C4-2B (cell line): Measurements from ENCODE around the gene POM121L12.

Experiments used
- H3K27ac ChIP-seq: fragments of 450-650 bp; 2 replicates; pipeline ENCODE4 v1.5.1; 2017
- ZFX ChIP-seq: fragments of 450-650 bp; IDR thresholded peaks from 2 replicates; pipeline ENCODE4 v1.6.1; 2017
- TF ChIP-seq, protein P1 (sequence below): fragments of 450-650 bp; conservative IDR thresholded peaks from 2 replicates; pipeline ENCODE4 v1.5.1; 2017; ENCODE audit warnings: mild to moderate bottlenecking

The POM121L12 gene

DNA sequence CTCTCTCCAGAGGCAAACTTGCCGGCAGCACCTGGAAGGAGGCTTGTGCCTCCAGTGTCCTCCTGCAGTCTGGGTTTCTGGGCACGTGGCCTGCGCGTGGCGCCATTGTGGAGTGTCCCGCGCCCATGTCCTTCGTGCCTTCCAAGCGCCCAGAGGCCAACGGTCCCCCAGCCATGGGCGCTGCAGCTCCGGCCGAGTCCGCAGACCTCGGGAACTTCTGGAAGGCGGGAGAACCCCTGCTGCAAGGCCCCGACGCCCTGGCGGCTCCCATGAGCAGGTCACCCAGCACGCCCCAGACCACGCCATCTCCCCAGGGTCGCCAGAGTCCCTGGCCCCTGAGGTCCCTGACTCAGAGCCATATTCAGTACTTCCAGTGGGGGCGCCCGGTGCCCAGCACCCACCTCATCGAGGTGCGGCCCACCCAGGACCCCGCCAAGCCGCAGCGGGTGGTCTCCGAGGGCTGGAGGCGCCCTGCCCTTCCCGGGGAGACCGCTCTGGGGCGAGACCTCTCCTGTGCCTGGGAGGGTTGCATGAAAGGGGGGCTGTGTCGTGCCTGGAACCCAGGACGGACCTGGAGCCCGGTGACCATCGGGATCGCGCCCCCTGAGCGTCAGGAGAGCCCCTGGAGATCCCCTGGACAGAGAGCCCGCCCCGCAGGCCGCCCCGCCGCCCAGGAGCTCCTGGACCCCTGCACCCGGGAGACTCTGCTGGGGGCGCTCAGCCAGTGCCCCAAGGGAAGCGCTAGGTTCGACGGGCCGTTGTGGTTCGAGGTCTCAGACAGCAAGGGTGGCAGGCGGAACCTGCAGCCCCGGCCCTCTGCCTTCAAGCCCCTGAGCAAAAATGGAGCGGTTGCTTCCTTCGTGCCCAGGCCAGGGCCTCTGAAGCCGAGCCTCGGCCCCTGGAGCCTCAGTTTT is at the start of gene POM121L12:
Gene POM121L12, plus strand, starts transcription at position 135 of the 914 bp plus-strand sequence. Its CDS starts 39 bp downstream, at position 174.
- TF ChIP-seq ZFX: no peak
- TF ChIP-seq, protein P1, sequence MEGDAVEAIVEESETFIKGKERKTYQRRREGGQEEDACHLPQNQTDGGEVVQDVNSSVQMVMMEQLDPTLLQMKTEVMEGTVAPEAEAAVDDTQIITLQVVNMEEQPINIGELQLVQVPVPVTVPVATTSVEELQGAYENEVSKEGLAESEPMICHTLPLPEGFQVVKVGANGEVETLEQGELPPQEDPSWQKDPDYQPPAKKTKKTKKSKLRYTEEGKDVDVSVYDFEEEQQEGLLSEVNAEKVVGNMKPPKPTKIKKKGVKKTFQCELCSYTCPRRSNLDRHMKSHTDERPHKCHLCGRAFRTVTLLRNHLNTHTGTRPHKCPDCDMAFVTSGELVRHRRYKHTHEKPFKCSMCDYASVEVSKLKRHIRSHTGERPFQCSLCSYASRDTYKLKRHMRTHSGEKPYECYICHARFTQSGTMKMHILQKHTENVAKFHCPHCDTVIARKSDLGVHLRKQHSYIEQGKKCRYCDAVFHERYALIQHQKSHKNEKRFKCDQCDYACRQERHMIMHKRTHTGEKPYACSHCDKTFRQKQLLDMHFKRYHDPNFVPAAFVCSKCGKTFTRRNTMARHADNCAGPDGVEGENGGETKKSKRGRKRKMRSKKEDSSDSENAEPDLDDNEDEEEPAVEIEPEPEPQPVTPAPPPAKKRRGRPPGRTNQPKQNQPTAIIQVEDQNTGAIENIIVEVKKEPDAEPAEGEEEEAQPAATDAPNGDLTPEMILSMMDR: no peak
- no peak within 1 kb of the TSS for H3K27ac ChIP-seq

DNA sequence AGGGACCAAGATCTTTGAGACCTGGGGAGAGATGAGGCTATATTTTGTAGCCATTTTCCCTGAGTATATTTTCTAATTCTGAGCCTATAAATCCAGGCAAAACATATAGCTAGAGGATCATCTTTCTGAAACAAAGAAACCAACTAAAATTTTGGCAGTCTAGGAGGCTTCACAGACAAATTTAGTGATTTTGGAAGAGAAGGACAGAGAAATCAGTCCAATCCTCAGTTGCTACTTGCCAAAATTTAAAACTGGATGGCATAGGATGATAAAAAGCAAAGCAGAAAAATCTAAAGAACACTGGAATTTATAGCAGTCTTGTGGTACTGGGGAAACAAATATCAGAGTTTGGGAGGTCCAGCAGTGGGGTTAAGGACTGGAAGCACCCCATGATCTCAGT is 43.4 kb upstream of the POM121L12 start:
- no peak overlapping the region for H3K27ac ChIP-seq
- TF ChIP-seq, protein P1: no peak
- no peak for TF ChIP-seq ZFX

DNA sequence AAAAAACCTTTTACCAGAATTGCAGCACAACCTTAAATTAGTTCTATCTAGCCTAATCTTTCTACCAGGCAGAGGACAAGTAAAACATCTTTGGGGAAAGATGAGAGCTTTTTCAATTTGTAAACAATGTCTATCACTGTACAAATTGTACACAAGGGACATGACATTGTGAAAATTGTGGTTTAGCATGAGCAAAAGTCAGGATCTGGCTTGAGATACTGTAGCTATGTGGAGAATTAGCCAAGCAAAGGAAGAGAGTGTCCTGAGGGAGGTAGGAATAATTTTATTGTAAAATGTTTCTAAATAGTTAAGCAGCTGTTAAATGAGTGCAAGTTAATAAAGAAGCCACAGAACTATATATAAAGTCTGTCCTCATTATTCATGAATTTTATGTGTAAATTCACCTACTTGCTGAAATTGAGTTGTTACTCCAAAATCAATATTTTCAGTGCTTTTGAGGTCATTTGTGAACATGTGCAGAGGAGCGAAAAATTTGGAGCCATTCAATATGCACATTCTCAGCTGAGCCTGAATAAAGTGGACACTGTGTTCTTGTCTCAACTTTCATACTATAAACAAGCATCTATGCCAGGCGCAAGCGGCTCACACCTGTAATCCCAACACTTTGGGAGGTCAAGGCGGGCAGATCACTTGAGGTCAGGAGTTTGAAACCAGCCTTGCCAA is 42.8 kb upstream of the POM121L12 start:
- TF ChIP-seq, protein P1: no peak
- no peak for TF ChIP-seq ZFX
- H3K27ac ChIP-seq: no peak overlapping the region

DNA sequence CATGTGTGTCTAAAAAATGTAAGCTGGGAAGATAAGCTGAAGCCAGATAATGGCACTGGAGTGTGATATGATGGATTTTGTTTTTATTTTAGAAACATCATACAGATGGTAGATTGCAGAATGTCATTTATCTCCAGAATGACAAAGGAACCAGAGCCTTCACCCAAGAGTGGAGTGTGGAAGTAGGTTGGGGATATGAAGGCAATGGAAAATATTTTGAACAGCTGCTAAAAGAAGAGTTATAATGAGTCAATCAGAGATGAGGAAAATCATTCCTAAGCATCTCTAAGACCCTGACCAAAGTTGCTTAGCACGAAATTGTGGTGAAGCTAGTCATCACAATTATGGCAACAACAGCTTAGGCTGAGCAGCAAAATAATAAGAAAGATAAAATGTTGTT is 39.8 kb upstream of the POM121L12 start:
- TF ChIP-seq ZFX: no peak
- TF ChIP-seq, protein P1: no peak
- no peak overlapping the region for H3K27ac ChIP-seq

DNA sequence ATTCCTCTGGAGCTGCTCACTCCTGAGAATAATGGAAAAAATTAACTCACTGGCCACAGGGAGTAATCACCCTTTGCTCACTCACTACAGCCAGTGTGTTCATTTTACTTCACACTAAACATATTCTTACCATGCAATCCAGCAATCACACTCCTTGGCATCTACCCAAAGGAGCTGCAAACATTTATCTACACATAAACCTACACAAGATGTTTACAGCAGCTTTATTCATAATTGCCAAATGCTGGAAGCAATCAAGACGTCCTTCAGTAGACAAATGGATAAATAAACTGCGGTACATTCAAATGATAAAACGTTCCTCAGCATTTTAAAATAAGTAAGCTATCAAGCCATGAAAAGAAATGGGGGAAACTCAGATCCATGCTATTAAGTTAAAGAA is 34.2 kb upstream of the POM121L12 start:
- TF ChIP-seq, protein P1: no peak
- TF ChIP-seq ZFX: no peak
- no peak overlapping the region for H3K27ac ChIP-seq

DNA sequence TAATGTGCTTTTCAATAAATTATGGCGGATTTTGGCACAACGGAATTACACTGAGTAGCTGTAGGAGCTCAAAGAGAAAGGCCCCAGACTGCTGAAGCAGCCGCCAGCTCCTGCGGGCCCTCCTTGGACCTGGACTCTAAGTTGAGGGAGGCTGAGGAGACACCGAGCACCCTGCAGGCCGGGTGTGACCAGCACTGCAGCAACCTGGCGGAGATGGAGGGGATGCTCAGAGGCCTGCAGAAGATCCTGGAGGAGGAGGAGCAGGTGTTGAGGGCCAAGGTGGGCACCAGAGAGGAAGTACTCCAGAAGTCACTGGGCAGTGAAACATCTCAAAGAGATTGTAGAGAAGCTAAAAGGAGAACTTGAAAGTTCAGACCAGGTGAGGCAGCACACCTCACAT is 33.0 kb upstream of the POM121L12 start:
- H3K27ac ChIP-seq: no peak overlapping the region
- TF ChIP-seq ZFX: no peak
- TF ChIP-seq, protein P1: no peak
